Sciatic nerve (tissue), 2 donors: ENCODE measurements around the gene RIMBP2. TPM values are rescaled to one million over a fixed set of nuclear protein-coding genes. Genes with fewer than 3 reads are reported as not detected.
A peak's percentile ranks its signal among the peaks of the same experiment; 100 is the strongest.

Experiments
- ATAC-seq: fragments of 200-7000 bp; cut with Tn5 transposase; one replicate; pipeline ENCODE4 v1.9.1; 2020; ENCODE audit warnings: mild to moderate bottlenecking, moderate library complexity
- DNase-seq: peaks from one replicate; pipeline ENCODE4 v3.0.0-alpha.2; 2020; ENCODE audit warnings: low spot score
- intact Hi-C: fragments of 100-400 bp; cut with DNase I; formaldehyde crosslinking; loops from one replicate; pipeline ENCODE4 v1.14.2; 2022
- total RNA-seq: library from RNA; stranded (reverse); fragmentation: NEBNext Ultra II Directional; extraction: Animal tissue kit (Norgen Biotek cat#: 25700); gene quantifications from one replicate; pipeline ENCODE4 v1.2.1, GENCODE V29; 2021
- donor health status: DM: no; HTN: no; CAD: no.
- donor health status: DM: no; HTN: no; CAD: no.

The RIMBP2 gene
- total RNA-seq, 1 donor from 2014 or later, result 1.6 TPM

DNA sequence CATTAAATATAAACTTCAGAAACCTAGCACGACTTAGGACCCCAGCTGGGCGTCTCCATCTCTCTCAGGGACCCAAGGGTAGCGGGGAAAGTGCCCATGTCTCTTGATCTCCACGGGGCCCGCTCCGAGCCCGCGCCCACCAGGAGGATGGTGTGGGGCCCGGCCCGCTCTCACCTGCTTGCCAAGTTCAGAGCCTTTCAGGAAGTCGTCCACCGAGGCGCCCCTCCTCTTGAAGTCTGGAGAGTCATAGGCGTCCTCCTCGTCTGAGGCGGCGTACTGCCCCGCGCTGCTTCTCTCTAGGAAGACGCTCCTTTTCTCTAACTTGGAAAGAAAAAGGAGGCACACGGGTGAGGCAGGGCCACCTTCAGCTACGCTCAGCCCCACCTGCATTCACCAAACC is 281.5 kb downstream of the RIMBP2 start:
- intact Hi-C loops, result no loop called here
- ATAC-seq, result no peak
- DNase-seq, result peak; percentile 42

DNA sequence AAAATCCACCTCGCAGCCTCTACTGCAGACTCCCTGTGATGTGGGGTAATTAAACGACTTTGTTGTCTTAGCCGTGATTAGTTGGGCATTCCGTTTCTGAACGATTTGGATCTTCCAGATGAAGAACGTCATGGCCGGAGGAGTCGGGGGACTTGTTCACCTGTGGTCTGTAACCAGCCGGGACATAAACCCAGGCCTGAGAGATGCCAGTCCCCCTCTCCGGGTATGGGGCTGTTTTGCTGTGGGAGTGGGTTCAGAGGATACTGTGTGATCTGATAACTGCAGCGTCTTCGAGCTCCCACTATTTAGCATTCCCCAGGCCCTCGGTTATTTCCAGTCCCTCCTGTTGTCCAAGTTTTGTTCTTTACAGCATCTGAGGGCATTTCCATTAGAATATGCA is 282.3 kb downstream of the RIMBP2 start:
- DNase-seq, result peak; percentile 15
- intact Hi-C loops, result no loop called here
- ATAC-seq, result no peak

DNA sequence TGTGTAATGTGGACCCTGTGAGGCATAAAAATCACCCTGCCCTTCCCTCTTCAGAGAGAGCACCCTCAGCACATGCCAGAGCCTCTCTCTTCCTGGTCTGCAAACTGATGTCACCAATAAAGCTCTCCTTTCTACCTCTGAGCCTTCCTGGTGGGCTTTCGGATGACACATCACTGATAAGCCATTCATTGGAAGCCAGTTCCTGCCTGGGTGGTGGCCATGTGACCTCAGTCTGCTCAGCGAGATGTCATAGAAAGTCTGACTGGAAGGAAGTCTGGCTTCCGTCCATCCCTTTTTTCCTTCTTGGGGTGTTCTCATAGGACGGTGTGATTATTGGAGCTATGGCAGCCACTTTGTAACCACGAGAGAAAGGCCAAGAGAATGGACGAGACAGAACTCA is 282.7 kb downstream of the RIMBP2 start:
- DNase-seq (peak; percentile 25), ATAC-seq (no peak)
- intact Hi-C loops, result no loop called here

DNA sequence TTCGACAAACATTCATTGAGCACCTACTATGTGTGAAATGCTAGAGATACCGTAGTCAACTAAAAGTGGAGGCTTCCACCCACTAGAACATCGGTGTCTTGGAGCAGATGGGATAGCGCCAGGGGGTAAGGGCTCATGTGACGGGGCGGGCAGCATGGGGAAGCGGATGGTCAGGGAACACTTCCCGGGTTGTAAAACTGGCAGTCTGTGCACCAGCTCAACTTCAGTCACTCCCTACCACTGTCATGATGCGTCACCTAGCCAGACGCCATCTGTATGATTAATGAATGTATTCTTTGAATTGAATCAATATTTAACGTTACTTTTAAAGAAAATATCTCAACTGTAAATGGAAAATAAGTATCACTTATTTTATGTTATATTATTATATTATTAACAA is 284.9 kb downstream of the RIMBP2 start:
- intact Hi-C loops, result no loop called here
- ATAC-seq, result no peak
- DNase-seq, result peak; percentile 23

DNA sequence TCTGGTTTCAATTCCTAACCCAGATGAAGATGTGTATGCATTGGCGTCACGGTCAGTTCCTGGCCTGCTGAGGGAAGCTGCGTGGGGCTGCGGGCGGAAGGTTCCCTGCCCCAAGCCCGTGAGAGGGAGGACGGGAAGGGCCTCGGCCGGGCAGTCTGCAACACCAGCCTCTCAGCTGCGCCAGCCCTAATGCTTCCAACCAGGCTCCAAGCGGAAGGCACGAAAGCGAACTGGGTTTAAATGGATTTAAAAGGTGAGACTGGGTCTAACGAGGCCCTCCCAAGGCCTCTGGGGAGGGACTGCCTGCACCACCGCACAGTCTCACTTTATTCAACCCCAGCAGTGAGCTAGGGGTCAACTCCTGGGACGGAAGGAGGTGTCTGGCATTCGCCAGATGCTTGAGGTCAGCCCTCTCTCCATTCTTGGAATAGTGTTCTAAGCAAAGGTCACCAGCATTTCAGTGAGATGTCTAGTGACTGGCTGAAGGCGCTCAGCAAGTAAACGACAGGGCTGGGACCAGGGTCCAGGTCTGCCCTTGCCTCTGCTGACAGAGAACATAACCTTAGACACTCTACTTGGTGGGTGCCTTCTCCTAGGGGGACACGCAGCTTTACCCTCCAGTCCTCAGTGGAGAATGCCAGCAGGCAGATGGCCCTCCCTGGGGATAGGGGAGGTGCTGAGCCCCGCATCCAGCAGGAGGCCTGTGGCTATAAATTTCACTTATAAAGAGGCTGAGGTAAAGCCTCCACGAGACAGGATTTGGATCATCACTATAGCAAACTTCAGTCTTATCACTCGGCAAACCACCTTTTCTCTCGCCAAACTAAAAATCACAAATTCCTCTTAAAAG is 286.2 kb downstream of the RIMBP2 start:
- no peak for ATAC-seq
- DNase-seq, result peak; percentile 6
- intact Hi-C loops, result no loop called here

DNA sequence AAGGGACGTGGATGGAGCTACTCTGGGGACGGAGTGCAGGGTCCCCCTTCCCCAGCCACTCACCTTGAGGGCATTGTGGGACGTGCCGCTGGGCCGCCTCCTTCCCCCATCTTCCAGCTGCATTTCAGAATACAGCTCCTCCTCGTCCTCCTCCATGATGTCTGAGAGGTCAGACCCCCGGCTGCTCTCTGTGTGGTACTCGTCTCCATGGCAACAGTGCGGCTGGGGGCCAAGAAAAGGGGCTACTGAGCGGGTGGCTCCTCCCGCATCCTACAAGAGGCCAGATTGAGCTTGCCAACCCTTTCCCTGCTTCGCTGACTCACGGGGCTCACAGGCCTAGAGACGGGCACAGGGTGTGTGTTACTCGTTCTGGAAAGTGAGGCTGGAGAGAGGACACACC is 288.0 kb downstream of the RIMBP2 start:
- ATAC-seq, result no peak

DNA sequence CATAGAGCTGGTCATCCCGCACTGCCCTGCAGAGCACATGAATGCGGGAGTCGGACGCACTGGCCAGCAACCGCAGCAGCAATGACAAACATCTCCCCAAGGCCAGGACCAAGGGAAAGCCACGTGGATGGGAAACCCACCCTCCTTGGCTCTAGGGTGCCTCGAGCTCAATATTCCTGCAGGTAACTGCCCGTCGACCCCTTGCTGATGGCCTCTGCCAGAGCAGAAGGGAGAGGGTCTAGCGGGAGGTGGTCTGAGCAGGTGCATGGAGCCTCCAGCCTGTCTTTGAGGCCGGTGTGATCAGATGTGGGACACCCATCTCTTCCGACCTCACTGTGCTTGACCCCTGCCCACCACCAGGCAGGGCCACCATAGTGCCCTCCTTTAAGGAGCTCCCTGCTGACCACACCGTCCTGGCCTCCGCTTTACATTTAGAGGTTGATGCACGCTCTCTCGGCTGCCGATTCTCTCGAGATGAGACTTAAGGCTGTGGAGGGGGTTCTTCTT is 288.7 kb downstream of the RIMBP2 start:
- no peak for ATAC-seq
- intact Hi-C loops, result no loop called here
- no peak for DNase-seq

More for the DNA sequence above, 288.0 kb downstream of the RIMBP2 start:
- intact Hi-C loops, result no loop called here
- no peak for DNase-seq

DNA sequence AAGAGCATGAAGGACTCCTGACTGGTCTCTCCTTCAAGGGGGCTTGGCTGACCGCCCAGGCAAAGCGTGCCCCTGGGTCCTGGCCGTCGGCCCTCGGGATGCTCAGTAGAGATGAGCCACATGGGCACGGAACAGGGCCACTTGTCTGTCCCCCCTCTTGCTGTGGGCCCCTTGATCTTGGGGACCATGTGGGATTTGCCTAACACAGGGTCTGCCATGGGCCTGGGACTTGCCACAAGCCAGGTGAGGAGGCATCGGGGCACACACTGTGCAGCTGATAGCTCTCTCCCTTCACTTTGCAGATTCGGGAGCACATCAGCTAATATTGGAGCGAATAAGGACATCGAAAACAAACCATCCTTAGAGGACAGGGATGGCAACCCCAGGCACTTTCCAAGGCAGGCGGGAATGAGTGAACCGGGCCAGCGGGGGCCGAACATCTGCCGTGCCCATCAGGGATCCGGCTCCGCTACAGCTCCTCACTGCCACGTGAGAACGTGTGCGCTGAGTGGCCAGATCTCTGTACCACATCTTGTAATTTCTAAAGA is 290.3 kb downstream of the RIMBP2 start:
- no peak for ATAC-seq
- intact Hi-C loops, result no loop called here
- DNase-seq, result no peak

DNA sequence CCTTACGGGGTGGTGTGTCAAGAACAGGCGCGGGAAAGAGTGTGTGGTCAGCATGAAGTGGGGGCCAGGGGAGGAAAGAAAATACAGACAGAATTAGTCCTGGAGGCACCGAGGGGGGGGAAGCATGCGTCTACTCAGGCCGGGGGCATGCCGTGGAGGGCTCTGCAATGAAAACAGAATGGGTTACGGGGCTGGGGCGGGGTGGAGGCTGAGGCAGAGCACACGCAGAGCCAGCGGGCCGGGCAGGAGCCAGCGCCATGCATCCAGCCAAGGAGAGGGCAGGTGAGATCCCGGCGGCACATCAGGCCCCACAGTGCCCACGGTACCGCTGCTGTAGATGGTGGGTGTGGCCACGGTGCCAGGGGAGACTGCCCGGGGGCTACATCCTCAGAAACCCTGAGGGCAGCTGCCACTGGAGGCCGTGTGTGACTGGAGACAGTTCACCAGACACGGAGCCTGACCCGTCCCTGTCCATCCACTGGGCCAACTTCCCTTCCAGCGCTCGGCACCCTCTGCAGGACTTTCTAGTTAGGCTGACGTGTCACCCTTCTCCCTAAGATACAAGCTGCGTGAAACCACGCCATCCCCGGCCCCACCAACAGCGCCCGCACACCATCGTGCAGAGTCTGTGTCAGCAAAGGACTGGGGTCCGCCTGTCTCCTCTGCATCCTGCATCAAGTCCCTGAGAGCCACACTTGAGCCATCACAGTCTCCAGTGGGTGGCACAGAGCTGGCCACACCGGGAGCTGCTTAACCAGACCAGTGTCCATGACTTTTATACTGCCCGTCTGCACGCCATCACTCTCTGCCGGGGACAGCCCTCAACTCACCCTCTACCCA is 291.0 kb downstream of the RIMBP2 start:
- ATAC-seq, result no peak

DNA sequence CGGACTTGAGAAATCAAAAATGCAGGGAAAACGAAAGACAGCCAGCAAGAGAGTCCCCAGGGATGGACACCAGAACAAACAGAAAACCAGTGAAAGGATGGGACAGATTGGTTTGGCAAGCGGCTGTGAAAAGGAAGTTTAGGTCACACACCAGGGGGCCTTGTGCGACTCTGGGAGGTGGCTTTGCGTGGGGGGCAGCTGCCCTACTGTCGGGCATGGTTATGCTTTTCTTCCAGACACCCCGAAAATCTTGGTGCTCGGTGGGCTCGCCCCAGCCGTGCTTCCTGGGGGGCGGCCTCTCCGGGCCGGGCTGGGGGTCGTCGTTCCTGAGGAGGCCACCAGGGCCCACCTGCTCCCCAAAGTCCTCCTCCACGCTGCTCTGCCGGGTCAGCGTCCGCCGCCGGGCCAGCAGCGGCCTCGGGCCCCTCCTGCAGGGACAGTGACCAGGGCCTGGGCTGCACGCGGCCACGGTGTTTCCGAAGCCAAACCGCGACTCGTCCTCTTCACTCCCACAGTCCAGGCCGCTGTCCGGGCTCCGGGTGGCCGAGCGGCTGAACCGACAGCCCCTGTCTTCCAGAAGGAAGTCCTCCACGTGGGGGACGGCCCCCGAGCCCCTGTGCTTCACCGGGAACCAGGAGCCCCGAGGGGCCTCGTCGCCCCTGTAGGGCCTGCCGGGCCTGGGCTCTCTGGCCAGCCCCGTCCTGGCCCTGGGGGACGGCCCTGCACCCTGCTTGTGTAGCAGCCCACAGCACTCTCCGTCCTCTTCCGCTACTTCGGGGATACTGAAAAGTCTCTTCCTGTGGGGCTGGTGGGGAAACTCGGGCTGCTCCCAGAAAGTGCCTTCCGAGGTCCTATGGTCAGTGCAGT is 291.9 kb downstream of the RIMBP2 start:
- intact Hi-C loops, result no loop called here
- DNase-seq, result no peak
- no peak for ATAC-seq

More for the DNA sequence above, 291.0 kb downstream of the RIMBP2 start:
- DNase-seq, result no peak
- intact Hi-C loops, result no loop called here

DNA sequence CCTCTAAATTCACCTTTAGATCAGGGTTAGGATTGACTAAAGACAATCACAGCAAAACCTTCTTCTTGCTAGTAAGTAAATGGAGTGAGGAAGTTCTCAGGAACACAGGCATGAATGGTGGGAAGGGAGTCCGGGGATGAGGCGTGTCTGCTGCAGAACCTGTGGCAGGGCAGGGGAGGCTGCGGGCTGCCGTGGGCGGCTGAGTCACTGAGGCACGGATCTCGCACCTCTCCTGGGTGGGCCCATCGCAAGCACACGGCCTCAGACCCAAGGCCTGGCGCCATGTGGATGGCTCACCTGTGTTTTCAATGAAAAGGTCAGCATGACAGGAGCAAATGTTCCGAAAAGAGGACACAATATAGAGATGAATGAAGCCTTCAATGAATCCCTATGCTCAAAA is 293.0 kb downstream of the RIMBP2 start:
- DNase-seq (no peak), ATAC-seq (no peak)

DNA sequence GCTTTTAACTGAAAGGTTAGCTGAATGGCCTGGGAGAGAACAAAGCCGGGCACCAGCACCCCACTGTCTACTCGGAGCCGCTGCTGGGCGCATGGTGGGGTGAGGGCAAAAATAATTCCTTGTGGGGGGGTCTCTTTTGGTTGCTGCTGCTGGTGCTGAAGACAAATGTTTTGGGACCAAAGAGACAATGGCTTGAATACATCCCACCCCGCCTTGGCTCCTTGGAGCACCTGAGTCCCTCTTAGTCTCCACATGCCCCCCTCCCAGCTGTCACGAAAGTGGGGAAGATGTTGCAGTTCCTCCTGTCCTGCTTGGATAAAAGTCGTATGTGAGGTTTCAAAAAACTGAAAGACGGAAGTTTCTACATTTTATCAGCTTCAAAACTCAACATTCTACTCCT is 293.4 kb downstream of the RIMBP2 start:
- no peak for ATAC-seq
- DNase-seq, result no peak

More for the DNA sequence above, 293.0 kb downstream of the RIMBP2 start:
- intact Hi-C loops, result no loop called here

DNA sequence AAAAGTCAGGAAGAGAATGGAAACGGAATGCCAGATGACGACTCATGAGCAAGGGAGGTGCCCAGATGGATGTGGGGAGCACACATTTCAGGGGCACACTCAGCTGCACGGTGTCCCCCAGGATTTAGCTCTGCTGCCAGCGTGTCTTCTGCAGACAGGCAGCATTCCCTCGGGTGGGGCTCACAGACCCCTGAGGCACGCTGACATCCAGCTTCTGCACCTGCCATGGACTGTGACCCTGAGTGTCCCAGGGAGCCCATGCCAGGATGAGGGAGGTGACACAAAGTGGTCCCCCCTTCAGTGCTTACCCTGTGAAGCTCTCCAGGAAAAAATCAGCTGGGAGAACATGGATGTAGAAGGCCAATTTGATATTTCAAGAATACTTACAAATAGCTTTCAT is 294.2 kb downstream of the RIMBP2 start:
- no peak for ATAC-seq
- intact Hi-C loops, result no loop called here
- DNase-seq, result no peak

More for the DNA sequence above, 293.4 kb downstream of the RIMBP2 start:
- intact Hi-C loops, result no loop called here

DNA sequence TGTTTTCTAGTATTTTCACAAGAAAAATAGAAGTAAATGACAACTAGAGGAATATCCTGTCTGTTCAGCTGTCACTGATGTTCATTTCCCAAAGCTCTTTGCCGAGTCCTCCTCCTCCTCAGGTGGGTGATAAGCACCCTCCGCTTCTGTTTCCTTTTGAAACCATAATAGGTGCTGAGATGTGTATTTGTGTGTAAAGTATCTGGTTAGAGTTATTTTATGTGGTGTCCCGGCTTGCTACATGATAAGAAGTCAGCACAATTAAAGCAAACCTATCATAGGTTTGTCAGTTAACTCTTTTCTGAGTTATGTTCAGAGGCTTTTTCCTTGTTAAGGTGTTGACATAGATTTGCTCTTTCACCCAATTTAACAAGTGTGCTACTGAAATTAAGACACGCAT is 296.0 kb downstream of the RIMBP2 start:
- DNase-seq, result no peak
- ATAC-seq, result no peak
- intact Hi-C loops, result no loop called here

DNA sequence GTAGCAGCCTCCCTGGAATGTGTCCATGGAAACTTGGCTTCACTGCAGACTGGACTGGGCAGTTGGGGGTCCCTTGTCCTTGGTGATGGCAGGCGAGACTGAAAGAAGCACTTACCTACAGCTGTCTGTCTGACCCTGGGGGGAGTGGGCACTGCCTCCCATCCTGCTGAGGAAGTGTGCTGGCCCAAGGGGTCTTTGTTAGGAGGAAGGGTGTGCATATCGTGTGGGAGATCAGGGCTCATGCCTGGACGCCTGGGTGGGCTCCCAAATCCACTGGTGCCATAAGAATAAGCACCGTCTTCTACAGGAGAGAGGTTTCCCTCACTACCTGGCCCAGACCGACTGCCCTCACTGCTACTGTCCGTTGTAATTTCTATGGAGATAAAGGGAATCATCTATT is 297.0 kb downstream of the RIMBP2 start:
- intact Hi-C loops, result no loop called here
- ATAC-seq, result no peak
- DNase-seq, result no peak

DNA sequence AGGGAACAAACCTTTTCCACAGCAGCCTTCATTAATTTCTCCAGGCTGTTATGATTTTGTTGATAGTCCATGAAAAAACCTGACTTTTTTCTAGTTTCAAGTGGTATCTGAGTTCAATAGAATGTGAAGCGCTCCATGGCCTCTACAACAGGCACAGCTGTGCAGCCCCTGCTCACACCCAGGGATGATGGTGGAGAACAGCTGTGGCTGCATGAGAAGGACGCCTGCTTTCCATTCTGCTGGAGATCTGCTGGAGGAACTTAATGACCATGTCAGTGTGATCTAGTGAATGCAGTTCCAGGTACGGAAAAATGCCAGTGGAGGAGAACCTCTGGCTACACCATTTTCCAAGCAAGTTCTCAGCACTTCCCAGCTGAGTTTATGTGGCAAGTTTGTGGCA is 297.8 kb downstream of the RIMBP2 start:
- intact Hi-C loops, result no loop called here
- ATAC-seq (no peak), DNase-seq (no peak)

DNA sequence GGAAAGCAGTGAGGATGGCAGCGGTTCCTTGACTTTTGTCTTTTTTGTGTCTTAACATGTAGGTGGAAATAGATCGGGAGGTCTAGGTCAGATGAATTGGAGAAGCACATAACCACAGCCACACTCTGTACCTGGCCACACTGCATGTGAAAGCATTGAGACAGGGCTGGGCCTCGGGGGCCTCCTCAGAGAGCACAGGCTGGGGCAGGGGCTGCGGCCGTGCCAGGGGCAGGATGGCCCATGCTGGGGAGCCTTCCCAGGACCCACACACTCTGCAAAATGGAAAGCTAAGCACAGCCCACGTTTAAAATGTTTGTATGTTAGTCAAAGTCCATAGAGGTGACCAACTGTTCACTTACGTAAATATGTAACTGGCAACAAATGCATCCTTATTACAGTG is 301.7 kb downstream of the RIMBP2 start:
- ATAC-seq (no peak), DNase-seq (no peak)
- intact Hi-C loops, result no loop called here

DNA sequence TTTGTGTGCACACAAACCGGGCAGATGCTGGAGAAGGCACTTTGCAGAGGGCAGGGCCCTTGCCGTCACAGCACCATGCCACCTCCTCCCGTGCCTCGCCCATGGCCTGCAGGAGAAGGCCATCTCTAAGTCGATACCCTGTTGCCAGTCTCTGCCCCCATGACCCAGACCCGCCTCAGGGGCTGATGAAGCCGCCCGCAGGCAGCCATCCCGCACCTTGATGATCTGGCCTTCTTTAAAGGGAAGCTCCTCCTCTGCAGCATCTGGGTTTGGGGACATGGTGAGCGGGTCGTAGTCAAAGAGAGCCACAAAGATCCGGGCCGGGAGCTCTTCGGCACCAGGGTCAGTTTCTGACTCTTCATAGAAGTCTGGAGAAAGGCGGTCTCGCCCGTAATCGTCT is 302.2 kb downstream of the RIMBP2 start:
- intact Hi-C loops, result no loop called here
- ATAC-seq (no peak), DNase-seq (no peak)

DNA sequence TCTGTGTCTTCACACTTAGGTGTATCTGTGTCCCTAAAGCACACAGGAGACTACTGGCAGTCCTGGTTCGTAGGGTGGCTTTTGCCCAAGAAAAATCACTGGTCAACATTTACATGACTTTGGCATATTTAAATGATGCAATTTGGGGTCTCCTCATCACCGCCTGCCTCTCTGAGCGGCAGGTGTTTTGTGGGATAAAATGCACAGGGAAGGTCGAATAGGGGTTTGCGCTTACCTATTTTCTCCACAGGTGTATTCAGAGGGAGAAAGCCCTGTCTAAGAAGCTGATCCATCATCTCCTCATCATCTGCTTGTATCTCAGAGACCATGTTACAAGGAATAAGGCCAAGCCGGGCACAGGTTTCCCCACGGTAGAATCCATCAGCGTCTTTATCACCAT is 303.7 kb downstream of the RIMBP2 start:
- no peak for DNase-seq
- intact Hi-C loops, result no loop called here
- no peak for ATAC-seq
